WTC11 (cell line): ENCODE data around the gene KAZN.

Experiments
- CTCF ChIP-seq: fragments of 200-600 bp; IDR thresholded peaks from 2 replicates; pipeline ENCODE4 v1.8.0; 2022; ENCODE audit warnings: antibody characterized with exemption
- MAX ChIP-seq: sonication (generic); formaldehyde crosslinking; IDR thresholded peaks from 2 replicates; pipeline ENCODE4 v1.8.0; 2022; ENCODE audit warnings: mild to moderate bottlenecking, missing genetic modification reagents
- USF2 ChIP-seq: sonication (generic); formaldehyde crosslinking; IDR thresholded peaks from 2 replicates; pipeline ENCODE4 v1.8.1; 2023; ENCODE audit warnings: mild to moderate bottlenecking, missing genetic modification reagents, moderate library complexity
- ZNF121 ChIP-seq: sonication (generic); formaldehyde crosslinking; IDR thresholded peaks from 2 replicates; pipeline ENCODE4 v1.8.0; 2023; ENCODE audit warnings: missing genetic modification reagents
- TF ChIP-seq, protein P1 (sequence below): fragments of 250-450 bp; sonication (Bioruptor Pico); IDR thresholded peaks from 2 replicates; pipeline ENCODE4 v1.8.0; 2021; ENCODE audit warnings: mild to moderate bottlenecking

GRCh38 chr1:15031251-15031933, 432.9 kb downstream of the KAZN start:
- no peak for TF ChIP-seq CTCF
- no peak for TF ChIP-seq USF2 (CRISPR knock-in tag)
- no peak for TF ChIP-seq ZNF121
- TF ChIP-seq MAX = no peak
- TF ChIP-seq, protein P1, sequence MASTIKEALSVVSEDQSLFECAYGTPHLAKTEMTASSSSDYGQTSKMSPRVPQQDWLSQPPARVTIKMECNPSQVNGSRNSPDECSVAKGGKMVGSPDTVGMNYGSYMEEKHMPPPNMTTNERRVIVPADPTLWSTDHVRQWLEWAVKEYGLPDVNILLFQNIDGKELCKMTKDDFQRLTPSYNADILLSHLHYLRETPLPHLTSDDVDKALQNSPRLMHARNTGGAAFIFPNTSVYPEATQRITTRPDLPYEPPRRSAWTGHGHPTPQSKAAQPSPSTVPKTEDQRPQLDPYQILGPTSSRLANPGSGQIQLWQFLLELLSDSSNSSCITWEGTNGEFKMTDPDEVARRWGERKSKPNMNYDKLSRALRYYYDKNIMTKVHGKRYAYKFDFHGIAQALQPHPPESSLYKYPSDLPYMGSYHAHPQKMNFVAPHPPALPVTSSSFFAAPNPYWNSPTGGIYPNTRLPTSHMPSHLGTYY (CRISPR knock-in tag) = no peak
